Measurements from ENCODE around the gene SNX20. TPM values are rescaled to one million over a fixed set of nuclear protein-coding genes. Genes with fewer than 3 reads are reported as not detected.

Gene SNX20
- total and polyA plus RNA-seq, 10 of the 15 experiments (the other 5 are each of a cell fraction or from before 2014, with no cell fraction given), result 4.6 to 30.8 (median 21.9) TPM

GRCh38 chr16:50696575-50697420, 15.7 kb upstream of the SNX20 start (continued):
- no peak; the same call in 1 of the 2 replicates for TF ChIP-seq DPF2 (IDR thresholded peaks at IDR 0.05)
- TF ChIP-seq ATF3 (IDR thresholded peaks at IDR 0.05; ENCODE audit: borderline replicate concordance, extremely low read depth, low read depth, low read length), result no peak
- no peak for TF ChIP-seq ATF2 (IDR thresholded peaks at IDR 0.05; ENCODE audit: low read length)
- TF ChIP-seq RUNX3 (IDR thresholded peaks at IDR 0.05; ENCODE audit: low read length), result peak; percentile 28; the same call in 1 of the 2 replicates
- TF ChIP-seq POU2F2 (IDR thresholded peaks at IDR 0.05; ENCODE audit: borderline replicate concordance, low read depth, low read length), result no peak
- TF ChIP-seq ZNF24 (IDR thresholded peaks at IDR 0.05), result no peak
- TF ChIP-seq ZBTB11 (CRISPR knock-in tag; IDR thresholded peaks at IDR 0.05), result no peak
- no peak for TF ChIP-seq NFYA (IDR thresholded peaks at IDR 0.05; ENCODE audit: borderline replicate concordance, low read depth, low read length)
- no peak for TF ChIP-seq JUNB (IDR thresholded peaks at IDR 0.05)
- no peak for TF ChIP-seq RAD21 (IDR thresholded peaks at IDR 0.05; ENCODE audit: insufficient read depth, low read depth, low read length)
- TF ChIP-seq MYC (IDR thresholded peaks at IDR 0.05; ENCODE audit: insufficient read depth, insufficient read length, insufficient replicate concordance, low read length, severe bottlenecking), result no peak
- no peak for TF ChIP-seq E2F4 (IDR thresholded peaks at IDR 0.05; ENCODE audit: low read depth, low read length)
- TF ChIP-seq LARP7 (IDR thresholded peaks at IDR 0.05), result no peak
- no peak for TF ChIP-seq SRF (IDR thresholded peaks at IDR 0.05; ENCODE audit: low read depth in 2 of 2, low read length in 2 of 2)
- no peak for TF ChIP-seq SIN3A (IDR thresholded peaks at IDR 0.05; ENCODE audit: low read depth, low read length)
- TF ChIP-seq REST (IDR thresholded peaks at IDR 0.05; ENCODE audit: low read depth, low read length), result no peak
- TF ChIP-seq YY1 (IDR thresholded peaks at IDR 0.05; ENCODE audit: low read depth, low read length), result no peak

Data from GM12878 (cell line).